Activated naive CD4-positive, alpha-beta T cell treated with anti-CD3 and anti-CD28 coated beads for 36 hours (primary cell): ENCODE measurements around the gene SIGMAR1. TPM values are rescaled to one million over a fixed set of nuclear protein-coding genes. Genes with fewer than 3 reads are reported as not detected.

Experiments
- CTCF ChIA-PET: fragments of 350-600 bp; sonication (Branson Sonifier 250); formaldehyde crosslinking; loops from one replicate; lab custom pipeline; 2021; ENCODE audit warnings: antibody characterized with exemption; lab: Charles Lee
- DNase-seq: peaks from one replicate; pipeline ENCODE4 v3.0.0-alpha.2; 2020
- H3K27ac Mint-ChIP-seq: one replicate; pipeline ENCODE4 v1.8.0; 2021; ENCODE audit warnings: mild to moderate bottlenecking, mixed read lengths
- H3K27me3 Mint-ChIP-seq: one replicate; pipeline ENCODE4 v1.8.0; 2021; ENCODE audit warnings: low read depth, mixed read lengths
- H3K36me3 Mint-ChIP-seq: one replicate; pipeline ENCODE4 v1.8.0; 2021; ENCODE audit warnings: low read depth, mixed read lengths
- H3K4me1 Mint-ChIP-seq: one replicate; pipeline ENCODE4 v1.8.0; 2021; ENCODE audit warnings: low read depth, mixed read lengths
- H3K4me3 Mint-ChIP-seq: one replicate; pipeline ENCODE4 v1.8.0; 2021; ENCODE audit warnings: mild to moderate bottlenecking, moderate library complexity, mixed read lengths
- H3K9me3 Mint-ChIP-seq: one replicate; pipeline ENCODE4 v1.8.0; 2021; ENCODE audit warnings: mixed read lengths
- intact Hi-C: fragments of 100-400 bp; cut with micrococcal nuclease; formaldehyde crosslinking; loops from one replicate; pipeline ENCODE4 v1.15.1; 2023
- total RNA-seq, 2 experiments: library from RNA; stranded (reverse); gene quantifications; one replicate each; pipeline ENCODE4 v1.2.3, GENCODE V29; 2021

Gene SIGMAR1
- total RNA-seq, 2 experiments from 2014 or later, result 58.9 TPM

DNA sequence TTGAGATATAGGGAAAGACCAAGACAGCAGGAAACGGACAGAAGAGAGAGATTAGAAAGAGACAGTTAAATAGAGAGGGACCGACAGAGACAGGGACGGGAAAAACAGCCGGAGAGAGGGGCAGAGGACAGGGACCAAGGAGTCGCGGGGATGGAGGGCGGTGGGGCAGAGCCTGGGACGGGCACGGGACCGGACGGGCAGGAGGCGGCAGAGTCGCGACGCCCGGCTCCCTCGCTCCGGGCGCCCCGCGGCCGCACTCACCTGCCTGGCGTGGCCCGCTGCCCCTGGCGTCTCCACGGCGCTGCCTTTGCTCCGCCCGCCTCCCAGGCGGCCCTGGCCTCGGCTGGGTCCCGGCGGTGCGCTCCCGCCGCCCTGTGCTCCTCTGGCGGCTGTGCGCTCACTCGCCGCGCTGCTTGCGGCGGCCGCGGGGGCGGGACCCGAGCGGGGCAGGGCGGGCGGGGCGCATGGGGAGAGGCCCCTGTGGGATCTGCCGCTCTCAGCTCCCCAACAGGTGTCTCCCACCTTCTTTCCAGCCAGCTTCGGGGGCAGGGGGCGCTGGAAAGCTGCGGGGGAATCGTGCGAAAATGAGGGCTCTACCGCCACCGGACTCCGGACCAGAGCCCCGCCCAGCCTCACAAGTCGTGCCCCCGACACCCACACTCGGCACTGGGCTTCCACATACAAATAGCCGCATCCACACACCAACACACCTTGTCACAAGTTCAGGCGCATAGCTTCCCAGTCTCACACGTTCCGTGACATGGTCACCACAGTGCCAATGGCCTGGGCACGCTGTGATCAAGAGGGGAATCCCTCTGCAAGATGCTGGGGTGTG, 8.7 kb downstream of the SIGMAR1 start, which contains the start of gene ARID3C:
ARID3C (minus strand) TSS at position 411 of the 835 bp plus-strand sequence. CDS start 1,052 bp downstream, outside the sequence.
- Mint-ChIP-seq H3K27me3 (peaks cover 53% of the 10 kb centered on the region), H3K36me3 (no peaks in the 10 kb centered on the region), H3K4me1 (peaks cover 13% of the 10 kb centered on the region), H3K4me3 (peak within 1 kb of the TSS; percentile 66), H3K27ac (no peak within 1 kb of the TSS), H3K9me3 (no peaks in the 10 kb centered on the region)
- CTCF ChIA-PET, result interaction anchor here (0.9 to 1.8 kb wide), 4 partner anchors 9 to 15 kb away, joined by 3 to 6 read pairs (median 4); partner anchors contain the start of genes DCTN3 and SIGMAR1
- intact Hi-C loops, result no loop called here
- DNase-seq, result peak; percentile 34

DNA sequence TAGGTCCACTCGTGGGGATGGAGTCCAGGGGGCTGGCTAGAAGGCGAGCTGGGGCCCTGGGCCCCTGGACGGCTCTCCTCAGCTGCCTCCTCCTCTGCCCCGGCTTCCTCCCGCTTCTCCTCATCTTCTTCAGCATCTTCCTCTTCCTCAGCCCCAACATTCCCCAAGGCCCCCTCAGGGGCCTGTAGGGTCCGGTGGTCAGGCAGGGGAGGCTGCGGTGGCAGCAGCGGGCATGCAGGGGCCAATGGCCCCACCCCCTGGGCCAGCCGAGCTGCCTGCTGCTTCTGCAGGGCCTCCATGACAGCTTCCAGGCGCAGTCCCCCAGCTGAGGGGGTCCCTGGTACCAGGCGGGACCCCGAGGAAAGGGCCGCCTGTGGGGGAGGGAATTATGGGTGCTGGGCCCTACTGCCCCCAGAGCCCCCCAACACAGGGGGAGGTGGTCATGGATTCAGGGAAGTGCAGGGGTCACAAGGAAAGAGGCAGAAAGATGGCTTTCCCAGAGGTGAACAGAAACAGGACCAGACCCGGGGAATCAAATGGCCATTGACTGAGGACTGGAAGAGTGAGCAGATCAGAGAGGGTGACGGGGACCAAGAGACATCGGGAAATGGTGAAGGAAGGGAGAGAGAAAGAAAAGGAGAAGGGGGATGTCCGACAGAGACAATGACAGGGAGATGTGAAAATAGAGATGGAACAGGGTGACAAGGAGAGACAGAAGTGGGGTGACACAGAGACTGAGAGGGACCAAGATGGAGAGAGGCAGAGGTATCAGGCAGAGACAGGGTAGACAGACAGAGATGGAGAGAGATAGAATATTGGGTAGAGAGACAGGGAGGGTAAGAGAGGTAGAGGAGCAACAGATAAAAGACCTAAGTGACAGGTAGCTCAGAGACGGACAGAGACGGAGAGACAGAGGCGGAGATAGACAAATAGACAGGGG, 9.6 kb downstream of the SIGMAR1 start:
- H3K27me3 Mint-ChIP-seq, result peaks cover 59% of the 10 kb centered on the region
- CTCF ChIA-PET, result interaction anchor here (0.9 to 1.8 kb wide), 2 partner anchors 11 to 14 kb away, joined by 3 to 6 read pairs; no protein-coding TSS in a partner anchor

DNA sequence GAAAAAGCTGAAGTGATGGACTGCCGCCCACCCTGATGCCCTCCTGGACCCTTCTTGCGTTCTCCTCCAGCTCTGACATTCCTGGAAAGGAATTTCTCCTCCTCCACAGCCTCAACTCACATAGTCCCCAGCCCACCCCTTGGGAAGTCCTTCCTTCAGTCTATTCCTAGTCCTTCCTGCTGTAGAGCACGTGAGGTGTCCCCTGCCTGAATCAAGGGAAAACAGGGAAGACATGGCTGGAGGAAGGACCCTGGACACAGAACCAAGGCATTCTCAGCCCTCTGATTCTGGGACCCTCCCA, 12.5 kb downstream of the SIGMAR1 start:
- Mint-ChIP-seq H3K27me3 (peaks cover 61% of the 10 kb centered on the region), H3K27ac (no peak overlapping the region), H3K9me3 (no peaks in the 10 kb centered on the region), H3K4me1 (peaks cover 22% of the 10 kb centered on the region), H3K36me3 (no peaks in the 10 kb centered on the region), H3K4me3 (no peak overlapping the region)
- DNase-seq, result no peak
- CTCF ChIA-PET, result interaction anchor here (1.0 to 2.7 kb wide), 4 partner anchors 9 to 23 kb away, joined by 3 to 19 read pairs (median 5); partner anchors contain the start of genes RPP25L and SIGMAR1
- intact Hi-C loops, result no loop called here

More for the DNA sequence above, 9.6 kb downstream of the SIGMAR1 start:
- no peak for DNase-seq
- peak overlapping the region; percentile 66 for H3K4me3 Mint-ChIP-seq
- H3K36me3 Mint-ChIP-seq, result no peaks in the 10 kb centered on the region
- H3K27ac Mint-ChIP-seq, result no peak overlapping the region
- peaks cover 18% of the 10 kb centered on the region for H3K4me1 Mint-ChIP-seq
- intact Hi-C loops, result no loop called here
- no peaks in the 10 kb centered on the region for H3K9me3 Mint-ChIP-seq

DNA sequence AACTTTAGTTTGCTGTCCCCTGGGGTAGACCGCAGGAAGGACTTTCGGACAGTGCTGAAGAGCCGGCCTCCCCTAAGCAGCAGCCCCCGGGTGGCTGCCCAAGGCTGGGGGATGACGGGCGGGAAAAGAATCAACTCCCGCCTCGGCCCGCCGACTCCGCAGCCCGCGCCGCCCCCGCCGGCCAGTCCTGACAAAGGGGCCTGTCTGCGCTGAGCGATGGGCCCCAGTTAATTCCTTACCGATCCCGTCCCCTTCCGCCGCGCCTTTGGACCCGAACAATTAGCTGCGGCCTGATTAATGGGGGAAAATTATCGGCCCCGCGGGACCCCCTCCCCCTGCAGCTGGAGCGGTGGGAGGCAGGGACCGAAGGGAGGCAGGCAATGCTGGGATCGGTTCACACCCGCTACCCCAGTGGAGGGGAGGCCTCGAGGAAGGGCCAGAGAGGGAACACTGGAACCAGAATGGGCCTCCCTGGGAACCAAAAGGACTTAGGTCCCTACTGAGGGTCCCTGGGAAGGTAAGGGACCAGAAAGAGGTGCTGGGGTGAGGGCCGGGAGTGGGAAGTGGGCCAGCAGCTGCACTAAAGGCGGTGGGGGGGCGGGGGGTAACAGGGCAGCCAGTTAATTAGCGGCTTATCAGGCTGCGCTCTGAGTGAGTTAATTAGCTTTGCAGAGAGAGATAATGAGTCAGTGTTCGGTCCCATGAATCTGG, 13.0 kb downstream of the SIGMAR1 start:
- CTCF ChIA-PET, result interaction anchor here (1.0 to 2.7 kb wide), 4 partner anchors 9 to 23 kb away, joined by 3 to 19 read pairs (median 5); partner anchors contain the start of genes RPP25L and SIGMAR1
- no peak for DNase-seq
- no peak overlapping the region for H3K4me3 Mint-ChIP-seq
- H3K36me3 Mint-ChIP-seq, result no peaks in the 10 kb centered on the region
- peaks cover 56% of the 10 kb centered on the region for H3K27me3 Mint-ChIP-seq
- no peaks in the 10 kb centered on the region for H3K9me3 Mint-ChIP-seq
- H3K27ac Mint-ChIP-seq, result no peak overlapping the region
- H3K4me1 Mint-ChIP-seq, result peaks cover 25% of the 10 kb centered on the region
- intact Hi-C loops, result no loop called here

DNA sequence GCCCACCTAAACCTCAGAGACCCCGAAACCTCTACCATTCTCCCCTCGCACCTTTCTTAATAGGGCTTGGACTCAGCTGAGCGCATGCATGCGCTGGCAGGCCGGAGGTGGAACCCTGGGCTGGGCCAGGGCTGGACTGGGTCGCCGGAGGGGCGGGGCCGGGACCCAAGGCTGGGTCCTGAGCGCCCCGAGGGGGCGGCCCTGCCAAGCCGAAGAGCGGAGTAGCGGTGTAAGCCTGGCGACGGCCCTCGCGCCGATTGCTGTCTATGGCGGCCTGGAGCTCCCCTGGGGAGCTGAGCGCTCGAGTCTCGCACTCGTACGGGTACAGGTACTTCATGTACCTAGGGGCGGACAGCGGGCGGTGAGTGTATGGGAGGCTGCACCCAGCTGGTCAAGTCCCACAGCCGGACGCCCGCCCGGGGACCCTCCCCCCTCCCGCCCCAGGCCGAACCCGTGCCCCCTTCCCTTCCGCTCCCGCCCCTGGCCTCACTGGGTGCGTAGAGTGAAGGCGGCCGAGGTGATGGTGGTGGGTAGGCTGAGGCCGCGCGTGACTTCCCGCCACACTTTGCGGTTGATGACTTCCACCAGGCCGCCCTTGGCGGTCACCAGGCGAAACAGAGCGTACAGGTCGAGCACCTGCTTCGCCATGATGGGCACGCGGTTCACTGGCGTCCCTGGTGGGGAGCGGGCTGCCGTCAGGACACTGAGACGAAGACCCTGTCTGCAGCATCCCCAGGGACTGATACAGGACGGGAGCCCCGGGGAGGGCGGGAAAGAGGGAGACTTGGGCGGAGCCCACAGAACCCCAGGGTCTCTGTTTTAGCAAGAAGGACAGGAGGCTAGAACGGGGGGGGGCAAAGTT, 14.0 kb downstream of the SIGMAR1 start:
- DNase-seq, result peak; percentile 34
- Mint-ChIP-seq H3K36me3 (no peaks in the 10 kb centered on the region), H3K4me3 (peak overlapping the region; percentile 17), H3K27me3 (peaks cover 49% of the 10 kb centered on the region), H3K27ac (no peak overlapping the region), H3K4me1 (peaks cover 27% of the 10 kb centered on the region), H3K9me3 (no peaks in the 10 kb centered on the region)
- intact Hi-C loops, result no loop called here
- CTCF ChIA-PET, result interaction anchor here (1.0 to 4.5 kb wide), 4 partner anchors 10 to 20 kb away, joined by 3 to 62 read pairs (median 12); no protein-coding TSS in a partner anchor

DNA sequence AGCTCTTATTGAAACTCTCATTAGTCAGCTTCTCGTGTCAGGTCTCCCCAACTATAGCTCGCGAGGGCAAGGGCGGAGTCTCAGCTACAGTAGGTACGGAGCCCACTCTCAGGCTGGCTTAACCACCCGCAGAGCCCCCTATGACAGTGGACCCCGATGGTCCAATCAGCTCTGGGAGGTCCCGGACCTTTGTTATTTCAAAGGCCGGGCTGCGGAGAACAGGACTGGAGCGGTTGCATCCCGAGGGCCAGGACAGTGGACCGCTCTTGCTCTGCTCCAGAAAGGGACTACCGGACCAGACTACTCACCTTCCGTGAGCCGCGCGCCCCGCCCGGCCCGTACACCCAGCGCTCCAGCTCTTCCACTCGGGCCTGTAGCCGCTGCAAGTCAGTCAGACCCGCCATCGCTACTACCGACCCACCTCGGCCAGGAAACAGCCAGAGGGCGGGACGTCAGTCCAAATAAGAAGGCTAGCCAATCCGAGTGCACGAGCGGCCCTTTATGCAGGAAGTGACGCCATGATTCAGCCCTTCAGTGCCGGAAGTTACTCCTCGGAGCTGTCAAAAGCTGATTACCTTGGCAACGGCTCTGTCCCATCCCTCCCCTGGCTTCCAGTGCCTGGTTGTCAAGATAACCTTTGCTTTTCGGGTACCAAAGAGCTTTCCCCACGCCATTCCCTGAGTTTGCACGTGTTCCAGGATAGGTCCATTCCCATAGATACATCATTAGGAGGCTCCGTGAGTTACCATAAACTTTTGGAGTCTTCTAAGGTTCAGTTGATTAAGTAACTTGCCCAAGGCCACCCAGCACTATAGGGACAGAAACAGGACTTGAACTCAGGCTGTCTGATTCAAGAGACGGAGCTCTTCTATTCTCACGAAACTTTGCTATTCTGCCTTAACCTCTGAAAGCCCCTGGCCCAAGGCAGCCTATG, 17.3 kb downstream of the SIGMAR1 start, which contains the start of gene DCTN3:
DCTN3 (minus strand) TSS at position 435 of the 934 bp plus-strand sequence; CDS start at position 404, 31 bp downstream.
- H3K9me3 Mint-ChIP-seq, result no peaks in the 10 kb centered on the region
- peaks cover 21% of the 10 kb centered on the region for H3K4me1 Mint-ChIP-seq
- peaks cover 20% of the 10 kb centered on the region for H3K27me3 Mint-ChIP-seq
- CTCF ChIA-PET, result interaction anchor here (0.5 to 4.5 kb wide), 12 partner anchors 8 to 539 kb away, joined by 3 to 62 read pairs (median 4); partner anchors contain the start of genes ARID3C and RPP25L
- peaks cover 8% of the 10 kb centered on the region for H3K36me3 Mint-ChIP-seq
- peak within 1 kb of the TSS; percentile 39 for H3K27ac Mint-ChIP-seq
- DNase-seq, result peak; percentile 96
- intact Hi-C loops, result loop anchor here (1.0 kb wide), 2 partner anchors 8 to 14 kb away; partner anchors contain the start of gene RPP25L
- peak within 1 kb of the TSS; percentile 89 for H3K4me3 Mint-ChIP-seq

DNA sequence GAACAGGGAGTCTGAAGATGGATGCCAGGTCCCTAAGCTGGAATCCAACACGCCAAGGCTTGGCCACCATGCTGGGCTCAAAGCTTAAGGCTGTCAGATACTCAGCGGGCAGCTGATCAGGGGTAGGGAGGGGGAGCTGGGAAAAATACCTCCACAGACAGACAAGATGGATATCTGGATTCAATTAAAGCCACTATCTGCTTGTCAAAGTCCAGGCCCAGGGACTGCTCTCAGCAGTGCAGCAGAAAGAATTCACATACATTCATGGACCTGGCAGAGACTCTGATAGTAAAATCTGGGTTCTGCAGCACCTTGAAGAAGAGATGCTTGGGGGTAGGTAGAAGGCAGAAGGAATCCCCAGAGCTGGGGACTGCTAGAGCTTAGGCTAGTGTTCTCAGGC, 22.5 kb downstream of the SIGMAR1 start:
- no peaks in the 10 kb centered on the region for H3K27me3 Mint-ChIP-seq
- CTCF ChIA-PET, result interaction anchor here (1.1 to 8.4 kb wide), 3 partner anchors 21 to 87 kb away, joined by 3 to 123 read pairs (median 5); partner anchors contain the start of gene SIGMAR1
- H3K9me3 Mint-ChIP-seq, result no peaks in the 10 kb centered on the region
- intact Hi-C loops, result no loop called here
- no peak overlapping the region for H3K27ac Mint-ChIP-seq
- H3K4me1 Mint-ChIP-seq, result peaks cover 30% of the 10 kb centered on the region
- H3K4me3 Mint-ChIP-seq, result no peak overlapping the region
- DNase-seq, result no peak
- H3K36me3 Mint-ChIP-seq, result peaks cover 8% of the 10 kb centered on the region

DNA sequence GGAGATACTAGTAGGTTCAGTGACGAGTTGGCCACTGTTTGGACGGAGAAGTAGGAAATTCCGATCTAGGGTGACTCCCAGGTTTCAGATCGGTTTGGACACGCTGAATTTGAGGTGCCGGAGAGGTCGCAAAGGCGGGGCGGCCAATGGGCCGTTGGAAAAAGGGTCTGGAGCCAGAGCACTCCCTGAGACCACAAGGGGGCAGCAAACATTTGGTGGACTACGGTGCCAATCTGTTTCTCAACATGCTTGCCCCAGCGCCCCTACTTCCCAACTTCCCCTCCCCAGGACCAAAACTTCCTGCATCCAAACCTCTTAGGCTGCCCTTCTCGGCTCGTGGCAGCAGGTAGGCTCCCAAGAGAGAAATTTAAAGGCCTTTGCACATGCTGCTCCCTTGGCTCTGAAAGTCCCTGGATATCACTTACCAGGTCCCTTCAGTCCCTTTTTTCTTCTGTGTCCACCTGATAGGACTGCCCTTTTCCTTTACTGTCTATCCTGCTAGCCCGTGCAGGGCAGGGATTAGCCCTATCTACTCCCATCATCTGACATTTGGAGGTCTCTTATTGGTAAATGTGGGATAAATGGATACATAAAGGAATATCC, 24.7 kb downstream of the SIGMAR1 start:
- H3K4me1 Mint-ChIP-seq, result peaks cover 21% of the 10 kb centered on the region
- H3K9me3 Mint-ChIP-seq, result no peaks in the 10 kb centered on the region
- DNase-seq, result peak; percentile 78
- H3K36me3 Mint-ChIP-seq, result peaks cover 8% of the 10 kb centered on the region
- CTCF ChIA-PET, result interaction anchor here (0.6 to 8.4 kb wide), 13 partner anchors 10 to 90 kb away, joined by 3 to 123 read pairs (median 4); partner anchors contain the start of genes GALT and SIGMAR1
- intact Hi-C loops, result loop anchor here (1.0 kb wide), 5 partner anchors 7 to 155 kb away; partner anchors contain the start of genes DCTN3, DNAI1 and FAM219A
- no peaks in the 10 kb centered on the region for H3K27me3 Mint-ChIP-seq
- H3K4me3 Mint-ChIP-seq, result peak overlapping the region; percentile 87
- H3K27ac Mint-ChIP-seq, result peak overlapping the region; percentile 63
